Rectal smooth muscle tissue (tissue), 1 donor: ENCODE data around the gene RCN1.

ENCODE experiments used
- H3K27ac ChIP-seq: one replicate; pipeline ENCODE4 v1.7.0; 2013; ENCODE audit warnings: low read depth, low read length, inconsistent platforms
- H3K27me3 ChIP-seq: one replicate; pipeline ENCODE4 v1.7.0; 2013; ENCODE audit warnings: low read length; ENCODE audit not compliant: control insufficient read depth, insufficient read depth
- H3K36me3 ChIP-seq: one replicate; pipeline ENCODE4 v1.7.0; 2013; ENCODE audit warnings: low read length; ENCODE audit not compliant: control insufficient read depth, insufficient read depth
- H3K4me1 ChIP-seq: one replicate; pipeline ENCODE4 v1.7.0; 2013; ENCODE audit warnings: low read length; ENCODE audit not compliant: control insufficient read depth, insufficient read depth
- H3K4me3 ChIP-seq: one replicate; pipeline ENCODE4 v1.7.0; 2013; ENCODE audit warnings: low read length
- H3K9ac ChIP-seq: one replicate; pipeline ENCODE4 v1.7.0; 2013; ENCODE audit warnings: low read length

Gene RCN1

DNA sequence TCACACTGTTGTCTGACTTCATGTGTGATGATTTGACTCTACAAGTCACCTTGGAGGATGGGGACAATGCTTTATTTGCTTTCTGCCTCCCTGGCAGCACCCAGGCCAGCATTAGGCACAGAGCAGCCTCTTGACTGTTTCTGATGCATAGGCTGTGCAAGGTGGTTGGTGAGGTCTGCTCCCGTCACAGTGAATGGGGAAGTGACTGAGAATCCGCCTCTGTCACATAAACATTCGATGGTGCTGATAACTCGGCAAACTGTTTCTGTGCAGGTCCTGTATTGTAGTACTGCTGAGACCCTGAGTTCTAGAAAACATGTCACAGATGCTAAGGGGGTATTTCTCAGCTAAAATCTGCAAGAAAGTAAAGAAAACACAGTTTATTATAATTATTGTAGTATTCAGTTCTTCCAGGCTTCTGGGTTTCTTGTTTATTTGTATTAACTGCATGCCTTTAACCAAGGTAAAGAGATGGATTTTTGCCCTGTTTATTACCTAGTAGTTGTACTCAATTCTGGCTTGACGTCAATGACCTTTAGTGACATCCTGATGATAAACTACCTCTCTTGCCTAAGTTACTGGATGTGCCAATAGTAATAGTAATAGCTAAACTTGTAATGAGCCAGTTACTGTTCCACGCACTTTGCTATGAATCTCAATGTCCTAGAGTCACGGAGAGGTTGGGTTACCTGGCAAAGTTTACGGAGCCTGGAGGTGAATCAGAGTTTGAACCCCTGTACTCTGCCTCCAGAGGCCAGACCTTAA, 24.8 kb upstream of the RCN1 start:
- H3K27ac ChIP-seq, result no peak overlapping the region
- no peak overlapping the region for H3K9ac ChIP-seq
- H3K36me3 ChIP-seq, result no peaks in the 10 kb centered on the region
- H3K4me1 ChIP-seq, result no peaks in the 10 kb centered on the region
- H3K27me3 ChIP-seq, result no peaks in the 10 kb centered on the region
- H3K4me3 ChIP-seq, result no peak overlapping the region

DNA sequence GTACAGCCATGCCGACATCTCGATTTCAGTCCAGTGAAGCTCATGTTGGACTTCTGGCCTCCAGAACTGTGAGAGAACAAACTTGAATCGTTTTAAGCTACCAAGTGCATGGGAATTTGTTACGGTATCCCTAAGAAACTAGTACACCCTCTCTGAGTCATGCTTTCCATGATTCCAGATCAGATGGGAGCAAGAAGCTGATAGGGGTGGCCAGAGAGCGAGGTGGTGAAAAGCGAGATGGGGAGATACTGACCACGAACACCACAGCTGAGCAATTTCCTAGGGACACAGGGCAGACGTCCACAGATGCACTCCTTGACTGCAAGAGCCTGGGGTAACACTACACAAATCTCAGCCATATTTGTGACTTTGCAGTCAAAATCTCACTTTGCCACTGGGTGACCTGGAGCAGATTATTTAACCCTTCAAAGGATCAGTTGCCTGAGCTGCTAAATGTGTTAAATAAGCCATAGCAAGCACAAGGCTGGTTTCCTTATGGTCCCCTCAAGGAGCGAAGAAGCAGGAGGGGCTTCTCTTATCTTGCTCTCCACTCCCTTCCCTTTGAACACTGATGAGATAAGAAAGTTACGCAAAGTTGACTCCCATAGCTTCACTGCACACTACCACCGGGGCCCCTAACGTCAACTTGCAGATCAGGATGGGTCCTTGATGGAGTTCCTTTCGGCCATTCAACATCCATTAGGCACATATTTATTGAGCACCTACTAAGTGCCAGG, 22.6 kb upstream of the RCN1 start:
- H3K4me1 ChIP-seq, result no peaks in the 10 kb centered on the region
- no peak overlapping the region for H3K9ac ChIP-seq
- no peak overlapping the region for H3K27ac ChIP-seq
- no peaks in the 10 kb centered on the region for H3K27me3 ChIP-seq
- H3K36me3 ChIP-seq, result no peaks in the 10 kb centered on the region
- H3K4me3 ChIP-seq, result no peak overlapping the region

DNA sequence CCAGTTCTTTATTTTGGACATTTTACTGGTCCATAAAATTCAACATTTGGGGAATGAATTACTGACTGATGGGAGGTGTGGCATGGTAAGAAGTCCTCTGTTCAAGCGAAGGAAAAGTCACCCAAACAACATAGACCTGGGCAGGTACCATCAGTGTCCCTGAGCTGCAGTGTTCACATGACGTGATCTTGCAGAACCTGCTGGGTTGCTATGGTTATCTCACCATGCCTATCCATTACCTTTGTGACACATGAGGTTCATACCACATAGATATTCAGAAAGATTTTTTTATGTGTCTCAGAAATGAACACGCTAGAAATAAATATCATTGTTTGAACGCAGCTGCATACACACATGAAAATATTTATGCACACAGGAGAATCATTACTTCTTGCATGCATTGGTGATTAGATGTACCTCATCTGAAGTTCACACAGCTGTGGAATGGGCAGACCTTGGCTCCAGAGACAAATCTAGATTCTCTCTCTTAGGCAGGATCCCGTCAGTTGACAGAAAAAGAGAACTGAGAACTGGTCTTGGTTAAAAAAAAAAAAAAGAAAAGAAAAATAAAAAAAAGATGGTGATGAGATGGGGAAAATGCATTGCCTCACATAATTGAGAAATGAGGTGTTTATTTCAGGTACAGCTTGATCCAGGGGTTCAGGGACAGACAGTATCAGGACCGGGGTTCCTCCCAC, 21.4 kb upstream of the RCN1 start:
- H3K4me3 ChIP-seq, result no peak overlapping the region
- no peaks in the 10 kb centered on the region for H3K27me3 ChIP-seq
- H3K27ac ChIP-seq, result no peak overlapping the region
- H3K9ac ChIP-seq, result no peak overlapping the region
- no peaks in the 10 kb centered on the region for H3K36me3 ChIP-seq
- H3K4me1 ChIP-seq, result no peaks in the 10 kb centered on the region

GRCh38 chr11:32070692-32071091, 20.2 kb upstream of the RCN1 start:
- H3K27me3 ChIP-seq, result no peaks in the 10 kb centered on the region

DNA sequence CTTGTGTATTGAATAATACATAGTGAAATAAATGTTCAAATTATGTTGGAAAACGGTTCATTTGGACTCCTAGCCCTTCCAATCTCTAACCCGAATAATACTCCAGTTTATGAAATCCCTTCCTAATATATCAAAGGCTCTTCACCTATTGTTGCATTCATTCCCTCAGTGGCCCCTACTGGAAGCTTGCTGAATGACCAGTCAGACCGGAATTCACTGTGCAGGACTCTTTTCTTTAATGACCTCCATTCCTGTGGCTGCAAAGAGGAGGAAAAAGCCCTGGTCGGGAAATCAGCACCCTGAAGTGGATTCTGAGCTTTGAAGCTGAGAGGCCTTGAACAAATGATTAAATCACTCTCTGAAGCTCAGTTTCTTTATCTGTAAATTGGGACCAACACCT, 19.1 kb upstream of the RCN1 start:
- no peaks in the 10 kb centered on the region for H3K4me1 ChIP-seq
- H3K4me3 ChIP-seq, result no peak overlapping the region
- no peak overlapping the region for H3K9ac ChIP-seq
- no peaks in the 10 kb centered on the region for H3K36me3 ChIP-seq
- no peak overlapping the region for H3K27ac ChIP-seq
- H3K27me3 ChIP-seq, result no peaks in the 10 kb centered on the region

More at GRCh38 chr11:32070692-32071091, 20.2 kb upstream of the RCN1 start:
- H3K4me1 ChIP-seq, result no peaks in the 10 kb centered on the region
- H3K9ac ChIP-seq, result no peak overlapping the region
- H3K27ac ChIP-seq, result no peak overlapping the region
- no peaks in the 10 kb centered on the region for H3K36me3 ChIP-seq
- no peak overlapping the region for H3K4me3 ChIP-seq

- H3K9ac ChIP-seq, result no peak overlapping the region
Measured at GRCh38 chr11:32072872-32073643, 17.8 kb upstream of the RCN1 start.

DNA sequence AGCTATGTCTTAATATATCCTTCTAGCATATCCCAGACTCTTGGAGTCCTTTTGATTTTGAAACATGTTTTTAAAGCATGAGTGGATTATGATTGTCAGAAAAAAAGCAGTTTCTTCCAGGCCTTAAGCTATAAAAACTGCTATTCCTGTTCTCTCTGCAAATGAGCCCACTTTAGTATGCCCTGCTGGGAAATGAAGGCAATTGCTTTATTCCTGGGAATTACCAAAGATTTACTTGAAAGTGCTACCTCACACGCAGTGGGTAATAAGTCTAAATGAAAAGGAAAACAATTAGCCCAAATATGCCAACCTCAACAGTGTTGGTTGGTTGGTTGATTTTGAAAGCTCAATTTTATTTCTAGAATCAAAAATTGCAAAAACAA, 17.2 kb upstream of the RCN1 start:
- Histone ChIP-seq H3K27me3 (no peaks in the 10 kb centered on the region), H3K4me3 (no peak overlapping the region), H3K36me3 (no peaks in the 10 kb centered on the region), H3K4me1 (no peaks in the 10 kb centered on the region), H3K27ac (no peak overlapping the region), H3K9ac (no peak overlapping the region)

More at GRCh38 chr11:32072872-32073643, 17.8 kb upstream of the RCN1 start:
- Histone ChIP-seq H3K4me3 (no peak overlapping the region), H3K4me1 (no peaks in the 10 kb centered on the region), H3K36me3 (no peaks in the 10 kb centered on the region), H3K27me3 (no peaks in the 10 kb centered on the region), H3K27ac (no peak overlapping the region)

- Histone ChIP-seq H3K27ac (no peak overlapping the region), H3K4me3 (no peak overlapping the region), H3K36me3 (no peaks in the 10 kb centered on the region), H3K4me1 (no peaks in the 10 kb centered on the region), H3K9ac (no peak overlapping the region), H3K27me3 (peaks cover 3% of the 10 kb centered on the region)
Measured at GRCh38 chr11:32079553-32079952, 11.3 kb upstream of the RCN1 start.

DNA sequence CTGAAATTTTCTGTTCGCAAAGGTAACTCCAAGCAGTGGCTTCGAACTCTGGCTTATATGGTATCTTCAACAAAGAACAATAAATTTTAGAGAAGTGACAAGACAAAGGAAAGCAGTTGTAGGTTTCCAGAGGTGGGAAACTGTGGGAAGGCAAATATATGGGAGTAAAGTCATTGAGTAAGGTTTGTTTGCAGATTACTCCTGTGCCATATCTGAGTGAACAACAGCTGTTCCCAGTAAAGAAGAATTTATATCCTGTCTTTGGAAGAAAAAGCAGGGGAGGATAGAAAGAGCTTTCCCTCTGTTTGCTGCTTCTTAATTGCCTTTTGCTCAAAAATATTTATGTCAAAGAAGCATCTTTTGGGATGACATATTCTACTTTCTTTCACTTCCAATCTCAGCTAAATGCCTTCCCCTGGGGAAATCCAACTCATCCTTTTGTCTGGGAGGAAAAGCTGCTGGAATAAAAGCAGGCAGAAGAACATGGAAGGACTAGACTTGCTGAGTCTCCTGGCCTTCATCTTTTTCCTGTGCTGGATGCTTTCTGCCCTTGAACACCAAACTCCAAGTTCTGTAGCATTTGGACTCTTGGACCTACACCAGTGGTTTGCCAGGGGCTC, 10.4 kb upstream of the RCN1 start:
- H3K27ac ChIP-seq, result no peak overlapping the region
- no peak overlapping the region for H3K4me3 ChIP-seq
- H3K4me1 ChIP-seq, result no peaks in the 10 kb centered on the region
- H3K9ac ChIP-seq, result no peak overlapping the region
- H3K27me3 ChIP-seq, result peaks cover 3% of the 10 kb centered on the region
- H3K36me3 ChIP-seq, result no peaks in the 10 kb centered on the region

DNA sequence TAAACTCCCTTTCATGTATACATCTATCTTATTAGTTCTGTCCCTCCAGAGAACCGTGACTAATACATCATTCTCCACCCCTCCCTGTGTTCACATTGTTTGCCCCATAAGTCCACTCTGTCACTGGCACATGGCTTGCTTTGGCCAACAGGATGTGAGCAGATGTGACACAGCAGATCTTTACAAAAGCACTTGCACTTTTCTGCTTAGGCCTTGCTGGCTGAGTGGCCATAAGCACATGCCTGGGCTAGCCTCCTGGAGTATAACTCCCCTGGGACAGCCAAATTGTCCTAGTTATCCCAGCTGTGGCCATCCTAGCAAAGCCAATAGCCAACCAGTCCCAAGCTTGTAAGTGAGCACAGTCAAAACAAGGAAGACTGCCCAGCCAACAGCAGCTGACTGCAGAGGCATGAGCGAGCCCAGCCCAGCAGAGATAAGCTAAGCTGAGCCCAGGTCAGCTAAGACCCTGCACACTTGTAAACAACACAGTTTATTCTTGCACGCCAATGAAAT, 9.7 kb upstream of the RCN1 start:
- H3K36me3 ChIP-seq, result no peaks in the 10 kb centered on the region

GRCh38 chr11:32081901-32082300, 9.0 kb upstream of the RCN1 start:
- Histone ChIP-seq H3K9ac (no peak overlapping the region), H3K4me1 (no peaks in the 10 kb centered on the region), H3K36me3 (no peaks in the 10 kb centered on the region), H3K4me3 (no peak overlapping the region), H3K27me3 (peaks cover 3% of the 10 kb centered on the region), H3K27ac (no peak overlapping the region)

More for the DNA sequence above, 9.7 kb upstream of the RCN1 start:
- Histone ChIP-seq H3K4me1 (no peaks in the 10 kb centered on the region), H3K4me3 (no peak overlapping the region), H3K27ac (no peak overlapping the region), H3K9ac (no peak overlapping the region), H3K27me3 (peaks cover 3% of the 10 kb centered on the region)
